SK-N-SH (cell line): ENCODE results near the gene WDR48.

ENCODE experiments used
- CTCF ChIP-seq: fragments of 200-600 bp; sonication (generic); IDR thresholded peaks from 2 replicates; pipeline ENCODE4 v1.6.1; 2017; ENCODE audit warnings: antibody characterized with exemption, mild to moderate bottlenecking, moderate library complexity
- EZH2phosphoT487 ChIP-seq: fragments of 200-600 bp; sonication (generic); IDR thresholded peaks from 2 replicates; pipeline ENCODE4 v1.6.1; 2017; ENCODE audit warnings: low read depth, mixed run types, mild to moderate bottlenecking, antibody characterized with exemption, moderate library complexity, borderline replicate concordance
- MAX ChIP-seq: IDR thresholded peaks from 2 replicates; pipeline ENCODE4 v1.4.0; 2012; ENCODE audit warnings: low read depth
- MXI1 ChIP-seq: IDR thresholded peaks from 2 replicates; pipeline ENCODE4 v1.6.1; 2012; ENCODE audit warnings: mild to moderate bottlenecking, low read depth, low read length, improper control_type of control experiment
- POLR2AphosphoS5 ChIP-seq: IDR thresholded peaks from 2 replicates; pipeline ENCODE4 v1.6.1; 2012; ENCODE audit warnings: low read depth, low read length
- REST ChIP-seq: IDR thresholded peaks from 2 replicates; pipeline ENCODE4 v1.6.1; 2012; ENCODE audit warnings: mild to moderate bottlenecking, low read depth, low read length, moderate library complexity
- RFX5 ChIP-seq: IDR thresholded peaks from 2 replicates; pipeline ENCODE4 v1.6.1; 2012; ENCODE audit warnings: mild to moderate bottlenecking, improper control_type of control experiment, low read length
- TAF1 ChIP-seq: IDR thresholded peaks from 2 replicates; pipeline ENCODE4 v1.6.1; 2012; ENCODE audit warnings: low read depth, mild to moderate bottlenecking, low read length, moderate library complexity, borderline replicate concordance
- USF2 ChIP-seq: fragments of 150-350 bp; IDR thresholded peaks from 2 replicates; pipeline ENCODE4 v1.6.1; 2017; ENCODE audit warnings: antibody characterized with exemption, low read length, low read depth, borderline replicate concordance

GRCh38 chr3:39025222-39025970 lies 26.4 kb upstream of the WDR48 start:
- TF ChIP-seq MAX, result no peak
- TF ChIP-seq CTCF, result no peak
- no peak for TF ChIP-seq EZH2phosphoT487
- TF ChIP-seq POLR2AphosphoS5, result no peak
- no peak for TF ChIP-seq USF2
- TF ChIP-seq REST, result no peak
- no peak for TF ChIP-seq RFX5
- TF ChIP-seq TAF1, result no peak
- no peak for TF ChIP-seq MXI1
